Heart left ventricle (tissue), 13 donors: ENCODE results near the gene SLC9A7.

Experiments used
- CTCF ChIP-seq, 12 donors: fragments of 200-600 bp; sonication (generic) in 4 of 12; IDR thresholded peaks; one replicate each; pipeline versions ENCODE4 v1.5.0 to v1.8.0; 2018 to 2022; ENCODE audit warnings: antibody characterized with exemption in 12 of 12, mild to moderate bottlenecking in 5 of 12
- POLR2A ChIP-seq, 2 donors: fragments of 450-650 bp; IDR thresholded peaks; one replicate each; pipeline ENCODE4 v1.6.1; 2017; ENCODE audit warnings: antibody characterized with exemption in 2 of 2, mild to moderate bottlenecking in 2 of 2, moderate library complexity in 2 of 2
- donor health status: ischemic (EF 13 %, LVEDD 7.1; RV severe dilation, severe dysfunction).
- donor health status: DM: no; HTN: yes; CAD: no.
- donor health status: DM: no; HTN: no; CAD: no.
- donor health status: ischemic (EF 25% LVEDD 6.9; RV normal size, moderate dysfunction).
- donor health status: ischemic (EF 25% LVEDD 5.7; RV mildly dilated, moderate dysfunction).
- donor health status: ischemic (EF 35%, LVEDD 5.7; RV mildly dilated, moderate dysfunction).
- donor health status: nonischemic (EF 11% LVEDD 7.7; RV severe dilation, severe dysfunction).
- donor health status: DM: yes; HTN: yes; CAD: no.
- donor health status: PGD.
- donor health status: ischemic (EF 29% LVEDD 5.4; RV normal size, mild dysfunction).
- donor health status: nonischemic (EF 23%, LVEDD 6.1; RV moderate dilation, normal function).

GRCh38 chrX:46601283-46601682 lies 157.6 kb downstream of the SLC9A7 start:
- TF ChIP-seq POLR2A (IDR thresholded peaks at IDR 0.05) (no peak), CTCF (IDR thresholded peaks at IDR 0.05) (no peak)
